ENCODE data around the gene PKD2. TPM values are rescaled to one million over a fixed set of nuclear protein-coding genes. Genes with fewer than 3 reads are reported as not detected.

Gene PKD2
- total RNA-seq, 1 donor from 2014 or later = 40.4 TPM

DNA sequence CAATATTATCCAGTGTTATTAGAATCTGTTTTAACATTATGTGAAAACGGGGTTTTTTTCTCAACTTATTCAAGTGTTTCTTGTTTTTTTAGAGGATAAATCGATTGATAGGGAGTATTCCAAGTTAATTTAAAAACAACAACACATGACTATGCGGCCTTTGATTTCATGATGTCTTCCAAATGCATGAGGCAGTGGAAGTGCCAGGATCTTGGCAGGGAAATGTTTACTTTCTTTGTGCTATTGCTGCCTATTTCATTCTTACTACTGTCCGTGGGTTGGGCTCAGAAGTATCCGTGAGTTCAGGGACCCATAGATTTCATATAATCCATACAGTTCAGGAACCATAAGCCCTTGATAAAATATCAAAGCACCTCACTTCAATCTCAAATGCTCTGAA, 86.4 kb downstream of the PKD2 start:
- DNase-seq (ENCODE audit: low spot score) = no peak
- H3K27me3 Mint-ChIP-seq (ENCODE audit: insufficient read depth, low read depth) = peaks cover 2% of the 10 kb centered on the region
- no peaks in the 10 kb centered on the region for H3K9me3 ChIP-seq (ENCODE audit: low read depth)
- no peak overlapping the region for H2AFZ ChIP-seq (replicated peaks)
- no peak overlapping the region for H3K4me3 Mint-ChIP-seq
- H3K9me3 Mint-ChIP-seq = no peaks in the 10 kb centered on the region
- H3K27ac Mint-ChIP-seq = no peak overlapping the region
- H3K4me1 Mint-ChIP-seq = no peaks in the 10 kb centered on the region
- no peaks in the 10 kb centered on the region for H3K36me3 ChIP-seq
- H3K4me2 ChIP-seq = no peak overlapping the region
- H3F3A ChIP-seq (ENCODE audit: low read depth) = no peaks in the 10 kb centered on the region
- no peak overlapping the region for H3K27ac ChIP-seq
- TF ChIP-seq, protein P1, sequence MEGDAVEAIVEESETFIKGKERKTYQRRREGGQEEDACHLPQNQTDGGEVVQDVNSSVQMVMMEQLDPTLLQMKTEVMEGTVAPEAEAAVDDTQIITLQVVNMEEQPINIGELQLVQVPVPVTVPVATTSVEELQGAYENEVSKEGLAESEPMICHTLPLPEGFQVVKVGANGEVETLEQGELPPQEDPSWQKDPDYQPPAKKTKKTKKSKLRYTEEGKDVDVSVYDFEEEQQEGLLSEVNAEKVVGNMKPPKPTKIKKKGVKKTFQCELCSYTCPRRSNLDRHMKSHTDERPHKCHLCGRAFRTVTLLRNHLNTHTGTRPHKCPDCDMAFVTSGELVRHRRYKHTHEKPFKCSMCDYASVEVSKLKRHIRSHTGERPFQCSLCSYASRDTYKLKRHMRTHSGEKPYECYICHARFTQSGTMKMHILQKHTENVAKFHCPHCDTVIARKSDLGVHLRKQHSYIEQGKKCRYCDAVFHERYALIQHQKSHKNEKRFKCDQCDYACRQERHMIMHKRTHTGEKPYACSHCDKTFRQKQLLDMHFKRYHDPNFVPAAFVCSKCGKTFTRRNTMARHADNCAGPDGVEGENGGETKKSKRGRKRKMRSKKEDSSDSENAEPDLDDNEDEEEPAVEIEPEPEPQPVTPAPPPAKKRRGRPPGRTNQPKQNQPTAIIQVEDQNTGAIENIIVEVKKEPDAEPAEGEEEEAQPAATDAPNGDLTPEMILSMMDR (IDR thresholded peaks at IDR 0.05) = no peak
- TF ChIP-seq EZH2phosphoT487 (IDR thresholded peaks at IDR 0.05) (no peak), EZH2 (IDR thresholded peaks at IDR 0.05) (no peak)
- H3K4me1 ChIP-seq = no peaks in the 10 kb centered on the region
- H3K9ac ChIP-seq = no peak overlapping the region
- H3K36me3 Mint-ChIP-seq = no peaks in the 10 kb centered on the region
- no peaks in the 10 kb centered on the region for H3K79me2 ChIP-seq (ENCODE audit: low read depth)
- no peaks in the 10 kb centered on the region for H3K27me3 ChIP-seq
- no peak overlapping the region for H3K4me3 ChIP-seq
- no peaks in the 10 kb centered on the region for H4K20me1 ChIP-seq (ENCODE audit: low read depth)

DNA sequence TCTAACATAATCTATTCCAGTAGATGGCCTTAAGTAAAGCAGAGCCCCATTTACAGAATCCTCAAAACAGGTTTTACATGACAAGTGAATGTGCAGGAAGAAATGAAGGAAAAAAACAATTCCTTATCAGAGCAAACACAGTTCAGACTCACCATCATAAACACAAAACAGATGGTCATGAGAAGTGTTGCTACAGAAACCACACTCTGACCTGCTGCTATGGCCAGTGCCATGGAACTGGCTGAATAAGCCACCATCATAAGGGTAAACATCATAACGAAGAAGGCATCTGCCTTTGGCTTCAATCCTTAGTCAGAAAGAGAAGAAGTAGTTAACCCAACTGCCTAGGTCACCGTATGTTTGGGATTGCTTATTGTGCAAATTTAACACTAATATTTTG, 89.9 kb downstream of the PKD2 start:
- Histone ChIP-seq H3K4me2 (no peak overlapping the region), H2AFZ (replicated peaks) (no peak overlapping the region), H3K27me3 (no peaks in the 10 kb centered on the region), H3K36me3 (no peaks in the 10 kb centered on the region), H3K27ac (no peak overlapping the region), H3K4me1 (no peaks in the 10 kb centered on the region), H3K79me2 (ENCODE audit: low read depth) (no peaks in the 10 kb centered on the region), H3K9ac (no peak overlapping the region), H4K20me1 (ENCODE audit: low read depth) (no peaks in the 10 kb centered on the region), H3F3A (ENCODE audit: low read depth) (no peaks in the 10 kb centered on the region), H3K4me3 (no peak overlapping the region), H3K9me3 (ENCODE audit: low read depth) (no peaks in the 10 kb centered on the region)
- peaks cover 2% of the 10 kb centered on the region for H3K27me3 Mint-ChIP-seq (ENCODE audit: insufficient read depth, low read depth)
- no peaks in the 10 kb centered on the region for H3K36me3 Mint-ChIP-seq
- no peaks in the 10 kb centered on the region for H3K9me3 Mint-ChIP-seq
- H3K4me1 Mint-ChIP-seq = no peaks in the 10 kb centered on the region
- no peak overlapping the region for H3K27ac Mint-ChIP-seq
- no peak overlapping the region for H3K4me3 Mint-ChIP-seq
- TF ChIP-seq EZH2phosphoT487 (IDR thresholded peaks at IDR 0.05) (no peak), EZH2 (IDR thresholded peaks at IDR 0.05) (no peak)
- TF ChIP-seq, protein P1 (IDR thresholded peaks at IDR 0.05) = no peak
- DNase-seq (ENCODE audit: low spot score) = no peak

DNA sequence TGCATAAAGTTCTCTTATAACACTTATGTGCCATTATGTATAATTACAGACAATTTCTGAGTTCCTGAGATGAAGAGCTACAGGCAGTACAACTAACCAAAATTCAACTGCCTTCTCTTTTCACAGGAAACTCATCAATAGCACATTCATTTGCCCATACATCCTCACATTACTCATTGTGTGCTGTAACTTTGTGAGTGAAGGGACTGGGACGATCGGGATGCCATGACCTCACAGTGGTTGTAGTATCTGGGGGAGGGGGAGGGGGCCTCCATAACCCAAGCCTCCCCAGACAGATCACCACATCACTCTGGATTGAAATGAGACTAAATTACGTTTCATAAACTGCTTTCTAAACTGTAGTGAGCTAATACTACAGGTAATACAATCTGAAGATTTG, 90.3 kb downstream of the PKD2 start:
- H4K20me1 ChIP-seq (ENCODE audit: low read depth) = no peaks in the 10 kb centered on the region
- TF ChIP-seq EZH2phosphoT487 (IDR thresholded peaks at IDR 0.05) (no peak), EZH2 (IDR thresholded peaks at IDR 0.05) (no peak)
- TF ChIP-seq, protein P1 (IDR thresholded peaks at IDR 0.05) = no peak
- no peaks in the 10 kb centered on the region for H3K9me3 Mint-ChIP-seq
- no peak overlapping the region for H3K9ac ChIP-seq
- DNase-seq (ENCODE audit: low spot score) = no peak
- H3K9me3 ChIP-seq (ENCODE audit: low read depth) = no peaks in the 10 kb centered on the region
- no peak overlapping the region for H3K4me3 ChIP-seq
- peaks cover 2% of the 10 kb centered on the region for H3K27me3 Mint-ChIP-seq (ENCODE audit: insufficient read depth, low read depth)
- H3K4me2 ChIP-seq = no peak overlapping the region
- no peaks in the 10 kb centered on the region for H3K36me3 ChIP-seq
- no peak overlapping the region for H2AFZ ChIP-seq (replicated peaks)
- H3K27me3 ChIP-seq = no peaks in the 10 kb centered on the region
- no peaks in the 10 kb centered on the region for H3K79me2 ChIP-seq (ENCODE audit: low read depth)
- H3K4me3 Mint-ChIP-seq = no peak overlapping the region
- no peak overlapping the region for H3K27ac ChIP-seq
- no peaks in the 10 kb centered on the region for H3K4me1 ChIP-seq
- H3F3A ChIP-seq (ENCODE audit: low read depth) = no peaks in the 10 kb centered on the region
- H3K4me1 Mint-ChIP-seq = no peaks in the 10 kb centered on the region
- H3K27ac Mint-ChIP-seq = no peak overlapping the region
- H3K36me3 Mint-ChIP-seq = no peaks in the 10 kb centered on the region

Measured in neural progenitor cell (in vitro differentiated cells).